Right lobe of liver (tissue), 6 donors: Measurements from ENCODE around the gene GTF2H3. TPM values are rescaled to one million over a fixed set of nuclear protein-coding genes. Genes with fewer than 3 reads are reported as not detected.

ENCODE experiments used
- ATAC-seq, 4 donors: fragments of 200-7000 bp; cut with Tn5 transposase; one replicate each; pipeline ENCODE4 v1.9.1; 2020; ENCODE audit warnings: mild to moderate bottlenecking in 4 of 4, moderate library complexity in 4 of 4
- DNase-seq, 3 donors: peaks; one replicate each; pipeline ENCODE4 v3.0.0-alpha.2; 2020
- H3K27ac ChIP-seq, 3 donors: fragments of 200-600 bp; one replicate each; pipeline ENCODE4 v1.8.0; 2022
- H3K27me3 ChIP-seq, 2 donors: fragments of 200-600 bp; one replicate each; pipeline ENCODE4 v1.8.0; 2022
- H3K36me3 ChIP-seq, 4 donors: fragments of 200-600 bp; sonication (generic) in 1 of 4; one replicate each; pipeline versions ENCODE4 v1.5.1 to v1.8.0; 2017 to 2022; ENCODE audit warnings: control low read depth in 1 of 4
- H3K4me1 ChIP-seq, 4 donors: fragments of 200-600 bp; sonication (generic) in 1 of 4; one replicate each; pipeline versions ENCODE4 v1.5.1 to v1.8.0; 2017 to 2022; ENCODE audit warnings: control low read depth in 1 of 4
- H3K4me3 ChIP-seq, 3 donors: fragments of 200-600 bp; one replicate each; pipeline ENCODE4 v1.8.0; 2022
- H3K9me3 ChIP-seq, 4 donors: fragments of 200-600 bp; sonication (generic) in 1 of 4; one replicate each; pipeline versions ENCODE4 v1.5.1 to v1.8.0; 2017 to 2022; ENCODE audit warnings: control low read depth in 1 of 4
- POLR2A ChIP-seq: fragments of 450-650 bp; IDR thresholded peaks from one replicate; pipeline ENCODE4 v1.6.1; 2017; ENCODE audit warnings: antibody characterized with exemption, mild to moderate bottlenecking
- WGBS: methylation state at CpG from one replicate; pipeline ENCODE4 v1.1.6; 2018; ENCODE audit warnings: low coverage, low lambda C conversion rate; ENCODE audit not compliant: insufficient coverage; ENCODE audit errors: missing lambda C conversion rate; 5-methylcytosine and 5-hydroxymethylcytosine counted together
- intact Hi-C, 2 donors: fragments of 100-400 bp; cut with DNase I; formaldehyde crosslinking; loops; one replicate each; pipeline versions ENCODE4 v1.11.2 to v1.14.1; 2022
- total RNA-seq, 6 experiments: library from RNA; depleted of rRNA in 2 of 6; stranded (reverse); fragments of >200 nt in 2 of 6; fragmentation: NEBNext Ultra II Directional in 3 of 6; extraction: Animal tissue kit (Norgen Biotek cat#: 25700) in 3 of 6; gene quantifications; one replicate each; pipeline versions ENCODE4 v1.1.0 to v1.2.4, GENCODE V29; 2016 to 2023
- TF ChIP-seq, protein P1 (sequence below), 4 donors: fragments of 200-600 bp in 3 of 4; fragments of 450-650 bp in 1 of 4; IDR thresholded peaks; one replicate each; pipeline versions ENCODE4 v1.5.1 to v1.8.0; 2016 to 2022; ENCODE audit warnings: antibody characterized with exemption in 4 of 4, mild to moderate bottlenecking in 2 of 4
- donor health status: DM: no; HTN: yes; CAD: no.
- donor health status: DM: no; HTN: no; CAD: no.
- donor health status: DM: no; HTN: no; CAD: no.
- donor health status: DM: no; HTN: yes; CAD: no.
- donor health status: DM: no; HTN: yes; CAD: no.

GTF2H3 gene
- total RNA-seq, 6 experiments from 2014 or later = 10.9 to 15.6 (median 13.9) TPM

DNA sequence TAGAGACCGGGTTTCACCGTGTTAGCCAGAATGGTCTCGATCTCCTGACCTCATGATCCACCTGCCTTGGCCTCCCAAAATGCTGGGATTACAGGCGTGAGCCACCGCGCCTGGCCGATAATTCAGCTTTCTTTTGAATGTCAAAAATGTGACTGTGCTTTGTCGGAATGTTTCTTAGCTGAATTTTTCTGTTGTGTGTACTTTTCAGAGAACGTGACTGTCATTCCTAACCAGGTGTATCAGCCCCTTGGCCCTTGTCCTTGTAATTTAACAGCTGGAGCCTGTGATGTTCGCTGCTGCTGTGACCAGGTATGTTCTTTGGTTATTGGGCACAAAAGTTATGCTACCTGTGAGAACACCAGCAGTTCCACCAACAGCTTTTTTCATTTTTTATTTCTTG lies 45.4 kb downstream of the GTF2H3 start:
- intact Hi-C loops = no loop called here
- TF ChIP-seq POLR2A = no peak
- TF ChIP-seq, protein P1, sequence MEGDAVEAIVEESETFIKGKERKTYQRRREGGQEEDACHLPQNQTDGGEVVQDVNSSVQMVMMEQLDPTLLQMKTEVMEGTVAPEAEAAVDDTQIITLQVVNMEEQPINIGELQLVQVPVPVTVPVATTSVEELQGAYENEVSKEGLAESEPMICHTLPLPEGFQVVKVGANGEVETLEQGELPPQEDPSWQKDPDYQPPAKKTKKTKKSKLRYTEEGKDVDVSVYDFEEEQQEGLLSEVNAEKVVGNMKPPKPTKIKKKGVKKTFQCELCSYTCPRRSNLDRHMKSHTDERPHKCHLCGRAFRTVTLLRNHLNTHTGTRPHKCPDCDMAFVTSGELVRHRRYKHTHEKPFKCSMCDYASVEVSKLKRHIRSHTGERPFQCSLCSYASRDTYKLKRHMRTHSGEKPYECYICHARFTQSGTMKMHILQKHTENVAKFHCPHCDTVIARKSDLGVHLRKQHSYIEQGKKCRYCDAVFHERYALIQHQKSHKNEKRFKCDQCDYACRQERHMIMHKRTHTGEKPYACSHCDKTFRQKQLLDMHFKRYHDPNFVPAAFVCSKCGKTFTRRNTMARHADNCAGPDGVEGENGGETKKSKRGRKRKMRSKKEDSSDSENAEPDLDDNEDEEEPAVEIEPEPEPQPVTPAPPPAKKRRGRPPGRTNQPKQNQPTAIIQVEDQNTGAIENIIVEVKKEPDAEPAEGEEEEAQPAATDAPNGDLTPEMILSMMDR (IDR thresholded peaks at IDR 0.05) = no peak
- Histone ChIP-seq H3K27me3 (no peaks in the 10 kb centered on the region), H3K27ac (no peak overlapping the region), H3K4me1 (no peaks in the 10 kb centered on the region), H3K9me3 (no peaks in the 10 kb centered on the region), H3K36me3 (no peaks in the 10 kb centered on the region), H3K4me3 (no peak overlapping the region)
- 94% methylated on average over 10 of the region's 10 CpGs for WGBS
- ATAC-seq (no peak), DNase-seq (no peak)

DNA sequence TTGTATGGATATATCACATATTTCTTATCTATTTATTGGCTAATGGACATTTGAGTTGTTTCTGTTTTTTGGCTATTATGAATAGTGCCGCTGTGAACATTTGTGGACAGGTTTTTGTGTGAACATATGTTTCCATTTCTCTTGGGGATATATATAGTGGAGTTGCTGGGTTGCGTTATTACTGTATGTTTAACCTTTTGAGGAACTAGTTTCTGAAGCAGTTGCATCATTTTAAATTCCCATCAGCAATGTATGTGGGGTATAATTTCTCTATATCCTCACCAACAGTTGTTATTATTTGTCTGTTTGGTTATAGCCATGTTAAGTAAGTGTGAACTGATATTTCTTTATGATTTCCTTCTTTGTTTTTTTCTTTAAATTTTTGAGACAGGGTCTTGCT lies 48.0 kb downstream of the GTF2H3 start:
- Histone ChIP-seq H3K36me3 (no peaks in the 10 kb centered on the region), H3K9me3 (no peaks in the 10 kb centered on the region), H3K27ac (no peak overlapping the region), H3K27me3 (no peaks in the 10 kb centered on the region), H3K4me3 (no peak overlapping the region), H3K4me1 (no peaks in the 10 kb centered on the region)
- TF ChIP-seq POLR2A = no peak
- TF ChIP-seq, protein P1 (IDR thresholded peaks at IDR 0.05) = no peak
- intact Hi-C loops = no loop called here
- 85% methylated on average over 2 of the region's 2 CpGs for WGBS
- ATAC-seq (no peak), DNase-seq (no peak)

DNA sequence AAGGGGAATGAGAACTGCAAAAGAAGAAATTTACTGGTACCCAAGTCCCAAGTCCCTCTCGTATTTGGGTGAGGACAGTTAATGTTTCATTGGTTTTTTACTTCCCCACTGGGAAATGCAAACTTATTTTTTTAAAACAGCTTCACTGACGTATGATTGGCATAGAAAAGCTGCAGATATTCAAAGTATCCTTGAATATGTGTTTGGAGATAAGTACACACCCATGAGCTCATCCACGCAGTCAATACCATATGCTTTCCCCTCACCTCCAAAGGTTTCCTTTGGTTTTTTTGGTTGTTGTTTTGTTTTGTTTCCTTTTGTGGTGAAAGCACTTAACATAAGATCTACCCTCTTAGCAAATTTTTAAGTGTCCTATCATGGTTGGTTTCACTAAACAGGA lies 50.3 kb downstream of the GTF2H3 start:
- H3K27ac ChIP-seq = no peak overlapping the region
- no peak for TF ChIP-seq POLR2A
- TF ChIP-seq, protein P1 (IDR thresholded peaks at IDR 0.05) = no peak
- 89% methylated on average over 3 of the region's 3 CpGs for WGBS
- no peak for DNase-seq
- no peaks in the 10 kb centered on the region for H3K9me3 ChIP-seq
- no peaks in the 10 kb centered on the region for H3K4me1 ChIP-seq
- no peaks in the 10 kb centered on the region for H3K36me3 ChIP-seq
- ATAC-seq = no peak
- no peak overlapping the region for H3K4me3 ChIP-seq
- no peaks in the 10 kb centered on the region for H3K27me3 ChIP-seq
- intact Hi-C loops = no loop called here

DNA sequence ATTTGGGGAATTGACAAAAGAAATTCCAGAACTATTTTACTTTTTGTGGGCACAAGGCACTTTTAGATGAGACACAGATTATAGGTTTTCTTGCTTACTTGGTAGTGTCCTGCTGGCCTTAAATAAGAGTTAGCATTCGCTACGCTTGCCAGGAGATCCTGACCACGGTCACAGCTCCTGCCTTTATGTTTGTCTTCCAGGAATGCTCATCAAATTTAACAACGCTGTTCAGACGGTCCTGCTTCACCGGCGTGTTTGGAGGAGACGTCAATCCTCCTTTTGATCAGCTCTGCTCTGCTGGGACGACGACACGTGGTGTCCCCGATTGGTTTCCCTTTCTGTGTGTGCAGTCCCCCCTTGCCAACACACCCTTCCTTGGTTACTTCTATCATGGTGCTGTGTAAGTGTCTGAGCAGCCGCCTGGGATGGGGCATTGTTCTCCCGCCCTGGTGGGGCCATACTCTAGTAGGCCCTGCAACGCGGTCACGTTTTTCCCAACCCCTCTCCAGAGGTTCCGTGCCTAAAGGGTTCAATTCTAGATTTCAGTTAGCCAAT lies 53.1 kb downstream of the GTF2H3 start:
- no peak for ATAC-seq
- TF ChIP-seq POLR2A = no peak
- TF ChIP-seq, protein P1 (IDR thresholded peaks at IDR 0.05) = no peak
- H3K9me3 ChIP-seq = no peaks in the 10 kb centered on the region
- no peaks in the 10 kb centered on the region for H3K4me1 ChIP-seq
- H3K4me3 ChIP-seq = no peak overlapping the region
- no peaks in the 10 kb centered on the region for H3K36me3 ChIP-seq
- DNase-seq = no peak
- 95% methylated on average over 17 of the region's 18 CpGs for WGBS
- H3K27me3 ChIP-seq = no peaks in the 10 kb centered on the region
- intact Hi-C loops = no loop called here
- H3K27ac ChIP-seq = no peak overlapping the region
